Mammary epithelial cell (primary cell): ENCODE results near the gene SPTBN2.

Experiments
- CTCF ChIP-seq, 2 donors: IDR thresholded peaks in 1 of 2; conservative IDR thresholded peaks in 1 of 2; 2 replicates each; pipeline ENCODE4 v1.5.1; 2011 to 2012; ENCODE audit warnings: inconsistent platforms in 2 of 2, low read length in 2 of 2, mild to moderate bottlenecking in 2 of 2, control low read depth in 1 of 2, low read depth in 1 of 2; ENCODE audit not compliant: insufficient read depth in 1 of 2; ENCODE audit errors: extremely low read depth in 1 of 2
- EZH2 ChIP-seq: IDR thresholded peaks from 2 replicates; pipeline ENCODE4 v1.6.1; 2012; ENCODE audit warnings: low read length, inconsistent platforms, borderline replicate concordance

- TF ChIP-seq CTCF (conservative IDR thresholded peaks at IDR 0.05 in 1 of 2, IDR thresholded peaks at IDR 0.05 in 1 of 2; ENCODE audit: extremely low read depth in 1 of 2, insufficient read depth in 1 of 2, low read depth in 1 of 2, low read length in 2 of 2) (no peak), EZH2 (no peak)
Observed at GRCh38 chr11:66683877-66684276, 45.1 kb downstream of the SPTBN2 start.
